HG03558 (cell line): ENCODE results near the gene CAMTA1.

Experiments used
- ATAC-seq: cut with Tn5 transposase; IDR thresholded peaks from one replicate; pipeline ENCODE4 v1.9.1; 2021; ENCODE audit warnings: moderate number of reproducible peaks; ENCODE audit not compliant: unreplicated experiment; ENCODE audit errors: extremely low read depth

Gene CAMTA1

DNA sequence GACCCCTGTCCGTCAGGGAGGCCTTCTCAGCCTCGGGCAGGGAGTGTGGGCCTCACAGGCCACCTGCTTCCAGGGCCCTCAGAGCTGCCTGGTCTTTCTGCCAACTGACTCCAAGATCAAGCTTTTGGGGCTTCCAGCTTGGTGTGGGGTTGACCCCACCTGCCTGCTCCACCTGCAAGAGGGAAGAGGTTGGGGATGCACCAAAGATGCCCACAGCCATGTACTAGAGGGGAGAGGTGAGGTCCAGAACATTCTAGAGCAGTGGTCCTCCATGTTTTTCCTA is 719.1 kb downstream of the CAMTA1 start:
- ATAC-seq: no peak

DNA sequence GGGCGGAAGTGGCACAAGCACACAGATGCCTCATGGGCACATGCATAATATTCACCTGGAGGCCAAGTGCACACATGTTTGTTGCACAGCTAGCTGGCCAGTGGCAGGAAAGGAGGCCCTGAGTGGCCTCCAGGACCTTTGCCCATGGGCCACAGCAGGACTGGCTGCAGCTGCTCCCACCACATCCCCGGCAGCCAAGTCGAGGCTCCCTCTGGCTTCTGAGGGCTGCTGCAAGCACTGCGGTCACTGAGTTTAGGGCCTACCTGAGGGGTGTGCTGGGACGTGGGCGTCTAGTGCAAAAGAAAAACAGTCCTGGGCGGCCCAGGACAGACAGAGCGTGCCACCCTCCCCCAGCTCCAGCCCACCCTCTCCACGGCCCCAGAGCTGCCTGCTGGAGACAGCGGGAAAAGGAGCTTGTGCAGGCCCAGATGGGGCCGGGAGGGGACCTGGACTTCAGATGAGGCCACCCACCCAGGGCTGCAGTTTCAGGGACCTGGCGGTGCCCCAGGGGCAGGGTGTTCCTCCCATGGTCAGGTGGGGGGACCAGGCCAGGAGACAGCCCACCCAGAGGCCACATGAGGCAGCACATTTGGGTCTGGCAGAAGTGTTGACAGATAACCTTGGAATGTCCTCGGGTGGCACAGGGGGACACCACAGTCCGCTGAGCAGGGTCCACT is 720.0 kb downstream of the CAMTA1 start:
- no peak for ATAC-seq

DNA sequence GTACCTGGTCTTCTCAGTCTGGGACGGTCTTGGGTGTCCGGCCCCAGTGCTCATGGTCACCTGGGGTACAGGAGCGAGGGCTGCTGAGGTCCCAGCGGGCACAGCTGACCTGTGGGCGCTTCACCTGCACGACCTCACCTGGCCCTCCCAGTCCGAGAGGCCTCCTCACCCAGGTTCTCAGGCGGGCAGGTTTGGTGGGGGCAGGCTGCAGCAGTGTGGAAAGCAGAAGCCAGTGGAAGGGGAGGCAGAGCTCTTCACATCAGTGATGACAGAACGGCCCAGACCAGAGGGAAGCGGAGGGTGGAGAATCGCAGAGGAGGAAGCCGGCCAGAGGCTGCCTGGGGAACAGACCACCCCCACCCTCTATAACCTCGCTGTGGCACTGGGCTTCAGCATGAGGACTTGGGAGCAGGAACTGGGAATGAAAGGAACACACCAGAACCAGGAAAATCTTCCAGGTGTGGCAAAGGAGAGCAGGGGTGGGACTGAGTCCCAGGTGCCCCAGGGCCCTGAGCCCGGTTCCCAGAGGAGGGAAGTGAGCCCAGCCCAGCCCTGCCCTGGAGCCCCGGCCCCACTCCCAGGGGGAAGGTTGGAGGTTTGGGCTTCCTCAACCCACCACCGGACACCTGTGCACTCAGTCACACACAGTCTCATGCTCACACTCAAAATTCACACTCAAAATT is 720.7 kb downstream of the CAMTA1 start:
- ATAC-seq: no peak

DNA sequence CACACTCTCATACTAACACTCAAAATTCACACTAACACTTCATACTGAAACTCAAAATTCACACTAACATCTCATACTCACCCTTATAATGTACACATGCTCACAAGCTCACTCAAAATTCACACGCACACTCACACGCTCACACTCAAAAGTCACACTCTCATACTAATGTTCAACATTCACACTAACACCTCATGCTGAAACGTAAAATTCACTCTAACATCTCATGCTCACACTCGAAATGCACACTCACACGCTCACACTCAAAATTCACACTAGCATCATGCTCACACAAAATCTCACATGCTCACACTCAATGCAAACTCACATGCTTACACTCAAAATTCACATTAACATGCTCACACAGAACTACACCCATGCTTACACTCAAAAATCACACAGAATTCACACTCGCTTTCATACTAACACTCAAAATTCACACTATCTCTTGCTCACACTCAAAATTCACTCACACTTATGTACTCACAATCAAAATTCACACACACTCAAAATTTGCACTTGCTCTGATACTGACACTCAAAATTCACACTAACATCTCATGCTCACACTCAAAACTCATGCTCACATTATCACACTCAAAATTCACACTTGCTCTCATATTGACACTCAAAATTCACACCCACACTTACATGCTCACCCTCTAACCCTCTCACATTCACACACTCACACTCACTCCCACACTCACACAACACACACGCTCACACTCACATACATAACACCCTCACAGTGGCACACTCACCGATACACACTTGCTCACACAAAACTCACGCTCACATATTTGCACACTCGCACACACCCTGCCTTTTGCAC is 721.4 kb downstream of the CAMTA1 start:
- ATAC-seq: no peak

DNA sequence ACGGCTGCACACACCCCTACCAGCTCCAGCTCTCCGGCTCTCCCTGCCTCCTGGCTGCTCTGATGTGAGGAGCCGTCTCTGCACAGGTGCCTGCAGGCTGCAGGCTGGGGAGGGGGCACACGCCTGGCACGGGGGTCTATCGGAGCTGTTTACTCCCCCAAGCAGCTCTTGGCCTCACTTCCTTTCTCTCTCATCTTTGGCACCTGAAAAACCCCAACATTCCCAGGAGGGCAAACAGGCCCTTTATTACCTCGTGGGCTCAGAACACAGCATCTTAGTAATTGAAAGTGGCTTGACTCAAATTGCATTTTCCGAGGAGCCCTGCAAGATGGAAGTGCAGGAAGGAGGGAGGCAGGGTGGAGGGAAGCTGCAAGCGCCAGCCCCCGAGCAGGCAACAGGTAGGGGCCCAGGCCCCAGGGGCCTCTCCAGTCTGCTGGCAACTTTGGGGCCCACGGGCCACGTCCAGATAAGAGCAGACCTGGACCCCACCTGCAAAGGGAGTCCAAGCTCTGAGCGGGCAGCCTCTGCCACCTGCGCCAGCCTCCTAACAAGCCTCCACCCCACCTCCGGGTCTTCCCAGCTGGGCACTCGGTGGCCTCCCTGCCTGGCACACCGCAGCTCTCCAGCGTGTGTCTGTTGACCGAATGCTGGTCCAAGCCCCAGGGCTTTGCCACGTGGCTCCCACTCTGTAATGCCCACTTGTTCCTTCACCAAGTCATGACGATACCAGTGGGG is 722.2 kb downstream of the CAMTA1 start:
- ATAC-seq: no peak

DNA sequence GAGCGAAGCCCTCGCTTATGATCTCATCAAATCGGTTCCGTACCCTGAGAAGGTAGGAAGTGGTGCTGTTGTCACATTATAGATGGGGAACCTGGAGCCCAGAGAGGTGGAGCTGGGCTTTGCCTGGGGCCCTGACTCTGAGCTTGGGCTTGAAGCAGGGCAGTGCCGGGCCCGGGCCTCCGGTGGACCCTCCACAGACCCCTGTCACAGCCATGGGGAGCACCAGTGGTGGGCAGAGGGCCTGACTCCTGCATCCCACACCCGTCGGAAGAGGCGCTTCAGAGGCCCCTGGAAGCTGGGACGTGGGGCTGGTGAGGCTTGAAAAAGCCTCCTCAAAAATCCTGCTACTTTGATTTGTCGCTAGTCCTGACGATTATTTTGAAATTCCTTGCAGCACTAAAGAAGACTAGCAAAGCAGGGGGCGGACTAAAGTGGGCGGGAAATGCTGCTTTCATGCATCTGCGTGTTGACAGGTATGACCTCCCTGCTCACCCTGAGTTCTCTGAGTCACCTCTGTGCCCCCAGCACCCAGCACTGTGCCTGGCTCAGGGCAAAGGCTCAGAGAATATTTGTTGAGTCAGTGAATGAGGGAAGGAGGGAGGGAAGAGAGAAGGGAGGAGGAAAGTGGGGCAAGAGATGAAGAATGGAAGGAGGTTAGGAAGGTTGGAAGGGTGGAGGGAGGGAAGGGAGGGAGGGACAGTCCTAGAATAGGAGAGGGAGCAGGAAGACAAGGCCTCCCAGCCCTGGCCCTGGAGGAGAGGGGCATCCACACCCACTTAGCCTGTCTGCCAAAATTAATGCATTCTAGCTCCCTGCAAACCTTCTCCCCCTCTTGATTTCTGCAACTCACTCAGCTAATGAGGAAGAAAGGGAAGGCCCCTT is 723.0 kb downstream of the CAMTA1 start:
- ATAC-seq: no peak

DNA sequence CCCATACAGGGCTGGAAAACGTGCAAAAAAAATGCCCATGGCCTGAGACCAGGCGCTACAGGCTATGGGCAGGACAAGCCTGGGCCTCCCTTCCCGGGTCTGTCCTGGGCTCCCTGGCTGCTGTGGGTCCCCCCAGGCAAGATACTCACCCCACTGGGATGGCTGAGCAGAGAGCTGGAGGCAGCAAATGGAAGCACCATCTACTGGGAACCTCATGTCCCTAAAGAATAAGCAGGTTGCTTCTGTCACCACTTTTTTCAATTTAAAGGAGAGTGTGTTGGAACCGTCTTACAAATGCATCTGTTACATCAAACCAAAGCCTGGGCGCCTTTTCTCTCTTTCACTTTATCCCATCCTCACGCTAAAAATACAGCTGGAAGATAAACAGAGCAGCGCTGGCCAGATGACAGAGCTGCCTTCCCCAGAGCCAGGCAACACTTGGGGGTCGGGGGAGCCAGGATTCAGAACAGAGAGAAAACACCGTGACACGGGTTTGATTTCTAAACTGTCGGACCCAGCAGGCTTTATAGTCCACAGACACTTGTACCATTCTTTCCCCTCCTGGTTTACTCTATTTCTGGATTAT is 723.8 kb downstream of the CAMTA1 start:
- ATAC-seq: no peak

DNA sequence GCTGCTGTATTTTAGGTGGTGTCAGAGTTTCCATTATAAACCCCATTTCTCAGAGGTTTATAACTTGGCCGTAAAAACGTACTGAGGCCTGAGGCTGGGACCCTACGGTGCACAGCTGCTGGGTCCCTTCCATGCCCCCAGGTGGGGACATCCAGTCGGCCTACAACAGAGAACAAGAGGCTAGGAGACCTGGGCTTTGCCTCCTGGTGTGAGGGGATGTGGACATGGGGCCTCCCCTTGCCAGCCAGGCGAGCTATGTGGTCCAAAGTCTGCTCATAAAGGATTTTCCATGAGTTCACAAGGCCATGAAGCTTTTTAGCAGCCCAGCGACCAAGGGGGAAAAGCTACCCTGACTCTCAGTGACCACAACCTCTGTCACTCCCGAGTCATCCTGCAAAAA is 724.3 kb downstream of the CAMTA1 start:
- no peak for ATAC-seq

DNA sequence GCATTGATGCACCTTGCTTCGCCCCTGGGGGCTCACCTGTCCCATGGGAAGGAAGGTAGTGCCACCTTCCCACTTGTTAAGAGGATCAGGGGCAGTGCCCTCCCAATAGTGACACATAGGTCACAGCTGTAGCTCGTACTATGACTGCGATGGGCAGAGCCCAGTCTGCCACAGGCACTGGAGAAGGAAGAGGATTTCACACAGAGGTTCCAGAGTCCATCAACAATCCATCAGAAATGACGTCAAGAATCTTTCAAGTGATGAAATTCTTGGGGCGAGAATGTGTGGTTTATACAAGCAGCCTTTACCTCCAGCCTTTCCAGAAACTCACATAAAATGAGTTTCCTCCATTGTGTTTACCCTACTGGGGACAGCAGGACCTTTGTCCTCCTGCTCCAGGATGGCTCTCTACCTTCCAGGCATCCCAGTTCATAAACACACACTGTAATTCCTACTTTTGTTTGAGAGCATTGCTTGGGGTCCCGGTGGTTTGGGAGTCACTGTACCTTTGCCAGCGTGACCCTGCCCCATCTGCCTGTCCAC is 725.2 kb downstream of the CAMTA1 start:
- ATAC-seq: no peak

DNA sequence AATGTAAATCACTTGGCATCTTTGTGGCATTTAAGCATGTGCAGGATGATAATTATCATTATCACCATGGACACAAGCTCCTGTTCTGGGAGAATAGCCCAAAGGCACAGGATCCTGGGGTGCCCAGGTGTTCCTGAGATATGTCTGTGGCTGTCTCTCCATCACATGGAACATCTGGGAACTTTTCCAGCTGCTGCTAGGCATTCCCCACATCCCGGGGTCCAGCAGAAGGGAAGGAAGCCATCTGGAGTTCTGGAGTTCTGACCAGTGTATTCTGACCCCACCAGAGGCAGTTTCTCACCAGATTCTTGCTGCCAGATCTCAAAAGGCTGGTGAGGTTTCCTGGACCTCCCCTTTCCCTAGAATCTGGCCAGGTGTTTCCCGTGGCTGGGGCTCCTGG is 726.1 kb downstream of the CAMTA1 start:
- ATAC-seq: no peak

DNA sequence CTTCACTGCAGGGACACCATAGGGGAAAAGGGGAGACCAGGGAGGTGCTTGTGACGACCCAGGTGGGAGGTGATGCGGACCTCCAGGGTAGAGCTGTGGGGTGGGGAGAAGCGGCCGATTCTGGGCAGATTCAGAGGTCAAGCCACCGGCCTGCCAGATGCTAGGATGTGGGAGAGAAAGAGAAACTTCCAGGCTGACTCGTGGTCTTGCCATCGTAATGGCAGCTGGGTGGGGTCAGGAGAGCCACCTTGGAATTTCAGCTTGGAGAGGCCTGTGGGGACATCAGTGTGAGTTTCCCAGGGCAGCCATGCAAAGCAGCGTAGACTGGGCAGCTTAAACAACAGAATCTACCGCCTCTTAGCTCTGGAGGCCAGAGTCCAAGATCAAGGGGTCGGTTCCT is 727.8 kb downstream of the CAMTA1 start:
- no peak for ATAC-seq

DNA sequence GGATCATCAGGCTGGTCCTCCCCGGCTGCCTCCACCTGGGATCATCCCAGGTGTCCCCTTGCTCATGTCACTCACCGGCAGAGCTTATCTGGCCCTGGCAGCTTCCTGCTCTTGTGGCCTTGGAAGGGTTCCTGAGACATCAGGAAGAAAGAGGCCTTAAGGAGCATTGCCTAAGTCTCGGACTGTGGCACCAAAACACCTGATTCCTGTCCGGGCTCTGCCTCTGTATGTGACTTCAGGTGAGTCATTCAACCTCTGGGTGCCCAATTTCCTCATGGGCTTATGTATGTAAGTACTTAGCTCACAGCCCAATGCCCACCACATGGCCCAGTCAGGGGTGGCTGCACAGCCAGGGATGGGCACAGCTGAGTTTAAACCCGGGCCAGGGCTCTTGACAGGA is 729.9 kb downstream of the CAMTA1 start:
- no peak for ATAC-seq

DNA sequence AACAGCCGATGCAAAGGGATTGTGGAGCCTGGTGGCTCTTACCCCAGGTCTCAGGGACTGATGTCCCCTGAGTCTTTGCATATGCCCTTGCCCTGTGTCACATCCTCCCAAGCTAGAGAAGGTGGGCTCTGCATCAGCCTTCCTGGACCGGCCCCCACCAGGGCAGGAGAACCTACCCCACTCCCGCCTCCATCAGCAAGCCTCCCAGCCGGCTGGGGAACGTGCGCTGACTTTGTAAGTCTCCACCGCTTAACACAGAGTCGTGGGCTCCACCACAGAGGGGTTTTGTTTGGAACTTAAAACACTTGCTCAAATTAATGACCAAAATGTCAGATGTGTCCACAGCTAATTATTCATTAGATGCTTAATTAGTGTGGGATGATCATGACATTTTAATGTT is 730.6 kb downstream of the CAMTA1 start:
- no peak for ATAC-seq

DNA sequence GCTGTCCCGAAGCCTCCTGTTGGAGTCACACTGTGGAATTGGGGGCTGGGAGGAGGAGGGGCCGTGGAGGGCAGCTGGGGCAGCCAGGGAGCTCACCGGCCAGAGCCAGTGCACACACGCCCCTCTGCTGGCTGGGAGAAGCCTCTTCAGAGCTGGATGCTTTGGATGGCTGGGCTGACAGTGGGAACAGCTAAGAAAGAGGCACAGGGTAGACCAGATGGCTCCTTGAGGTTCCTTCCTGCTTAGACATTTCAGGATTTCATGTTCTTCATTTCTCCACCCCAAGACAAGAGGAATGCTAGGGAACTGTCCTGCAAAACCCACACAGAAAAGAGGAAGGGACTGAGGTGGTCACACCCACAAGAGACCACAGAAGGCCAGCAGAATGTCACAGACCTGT is 731.1 kb downstream of the CAMTA1 start:
- no peak for ATAC-seq

DNA sequence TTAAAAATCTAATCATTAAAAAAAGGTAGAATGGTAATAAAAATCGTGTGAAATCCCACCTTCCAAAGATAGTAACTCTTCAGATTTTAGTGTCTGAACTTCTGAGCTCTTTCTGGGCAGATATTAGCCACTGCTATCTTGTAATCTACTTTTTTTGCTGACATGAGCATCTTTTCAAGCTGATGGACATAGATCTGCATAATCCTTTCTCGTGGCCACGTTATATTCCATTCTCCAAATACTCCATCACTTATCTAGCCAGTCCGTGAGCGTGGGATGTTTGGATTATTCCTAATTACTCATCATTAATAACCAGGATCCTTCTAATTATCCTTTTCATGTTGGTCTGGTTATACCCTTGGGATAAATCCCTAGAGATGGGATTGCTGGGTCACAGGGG is 731.7 kb downstream of the CAMTA1 start:
- no peak for ATAC-seq

DNA sequence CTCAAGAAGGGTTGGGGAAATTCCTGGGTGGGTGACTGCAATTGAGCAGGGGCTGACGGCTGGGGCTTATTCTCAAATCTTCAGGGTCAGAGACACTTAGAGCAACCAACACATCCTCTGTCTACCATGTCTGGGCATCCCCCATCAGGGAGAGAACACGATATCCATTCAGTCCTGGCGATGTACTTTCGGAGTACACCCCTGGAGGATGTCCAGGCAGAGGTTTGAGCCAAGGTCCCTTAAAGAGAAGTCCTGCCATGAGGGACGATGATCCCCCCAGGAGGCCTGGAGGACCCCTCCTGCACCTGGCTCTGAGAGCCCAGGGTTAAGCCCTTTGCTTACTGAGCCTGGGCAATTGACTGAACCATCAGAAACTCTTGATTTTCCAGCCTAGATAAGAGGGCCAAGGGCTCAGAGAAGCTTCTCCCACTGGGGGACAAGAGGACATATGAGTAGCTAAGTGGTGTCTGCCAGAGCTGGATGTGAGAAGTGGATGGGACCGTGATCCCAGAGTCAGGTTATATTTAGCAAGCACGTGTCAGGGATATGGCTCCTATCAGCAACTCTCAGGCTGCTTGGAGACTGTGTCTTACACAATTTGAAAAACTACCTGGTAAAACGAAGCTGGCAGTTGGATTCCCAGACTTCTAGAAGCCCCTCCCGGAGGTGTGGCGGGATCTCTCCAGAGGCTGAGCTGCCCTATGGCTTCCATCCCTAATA is 732.5 kb downstream of the CAMTA1 start:
- ATAC-seq: no peak

DNA sequence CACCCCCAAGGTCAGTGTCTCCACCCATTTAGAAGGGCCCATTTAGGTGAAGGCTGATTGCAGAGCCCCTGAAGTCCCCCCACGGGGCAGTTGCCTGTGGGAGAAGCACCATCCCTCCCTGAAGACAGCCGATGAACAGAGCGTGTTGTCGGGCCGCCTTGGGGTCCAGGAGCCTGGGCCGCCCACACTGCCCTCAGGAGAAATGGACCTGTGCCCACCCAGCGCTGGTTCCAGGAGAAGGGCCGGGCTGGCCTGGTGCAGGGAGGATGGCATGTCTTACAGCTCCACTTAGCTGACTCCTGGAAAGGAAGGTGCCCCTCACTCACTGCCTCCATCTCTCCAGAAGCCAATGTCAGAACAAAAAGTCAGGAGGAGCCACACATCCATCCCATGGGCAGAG is 733.2 kb downstream of the CAMTA1 start:
- no peak for ATAC-seq

DNA sequence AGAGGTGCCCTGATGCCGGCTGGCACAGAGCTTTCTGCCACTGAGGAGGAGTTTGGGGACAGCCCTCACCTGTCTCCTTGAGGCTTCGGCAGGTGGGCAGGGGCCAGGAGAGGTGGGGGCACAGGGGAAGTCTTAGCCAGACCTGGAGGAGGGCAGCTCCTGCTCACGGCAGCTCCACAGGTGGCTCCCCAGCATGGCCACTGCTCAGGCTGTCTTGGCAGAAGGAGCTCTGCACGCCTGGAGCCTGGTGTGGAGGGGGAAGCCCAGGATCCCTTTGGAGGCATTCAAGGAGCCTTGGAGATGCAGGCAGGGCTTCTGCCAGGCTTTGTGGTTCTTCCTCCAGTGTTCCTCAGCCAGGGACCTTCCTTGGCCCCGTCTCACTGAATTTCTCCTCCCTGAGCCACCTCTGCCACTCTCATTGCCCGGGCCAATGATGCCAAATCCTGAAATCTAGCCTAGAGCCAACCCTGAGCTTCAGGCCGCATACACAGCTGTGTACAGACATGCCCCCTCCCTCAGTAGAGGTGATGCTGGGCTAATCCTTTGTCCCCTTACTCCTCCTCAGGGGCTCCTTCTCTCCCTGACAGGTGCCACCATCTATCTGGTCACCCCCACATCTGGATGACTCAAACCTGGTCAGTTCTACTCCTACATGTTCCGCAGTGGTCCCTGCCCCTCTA is 734.1 kb downstream of the CAMTA1 start:
- no peak for ATAC-seq
